ENCODE results near the gene KCNH2. TPM values are rescaled to one million over a fixed set of nuclear protein-coding genes. Genes with fewer than 3 reads are reported as not detected.

KCNH2 gene
- total RNA-seq, 3 donors from 2014 or later (not counting 1 experiment from before 2014, with no cell fraction given) = 0.39 to 0.60 TPM; not detected in 1

DNA sequence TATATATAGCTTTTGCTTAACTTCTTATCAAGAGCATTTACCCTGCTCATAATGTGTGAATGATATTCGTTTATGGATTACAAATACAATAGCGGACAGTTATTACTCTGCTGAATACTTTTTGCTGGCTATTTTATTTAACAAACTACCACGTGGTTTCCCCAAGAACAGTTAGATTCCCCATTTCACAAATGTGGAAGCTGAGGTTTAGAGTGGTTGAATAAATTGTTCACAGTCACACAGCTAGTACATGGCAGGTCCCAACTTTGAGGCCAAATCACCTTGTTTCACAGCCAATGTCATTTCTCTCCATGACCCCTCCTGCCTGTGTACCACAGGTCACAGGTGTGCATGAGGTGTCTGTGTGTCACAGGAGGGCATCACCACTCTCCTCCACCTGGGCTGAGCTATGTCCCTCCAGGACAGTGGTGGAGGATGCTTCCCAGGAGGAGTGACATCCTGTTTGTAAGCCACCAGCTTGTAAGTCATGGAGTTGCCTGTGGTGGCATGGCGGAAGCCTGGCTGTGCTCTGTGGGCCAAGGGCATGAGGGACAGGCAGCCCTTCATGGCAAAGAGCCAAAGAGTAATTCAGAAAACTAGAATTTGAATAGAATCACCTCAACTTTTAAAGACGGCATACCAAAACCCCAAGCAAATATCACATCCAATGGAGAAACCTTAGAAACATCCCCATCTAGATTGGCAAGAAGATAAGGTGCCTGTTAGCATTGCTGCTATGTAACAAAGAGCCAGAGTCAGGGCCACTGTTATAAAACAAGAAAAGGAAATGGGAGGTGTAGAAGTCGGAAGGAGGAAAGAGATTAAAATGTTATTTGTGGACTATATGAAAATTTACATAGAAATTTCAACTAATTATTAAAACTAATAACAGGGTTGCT is 73.9 kb downstream of the KCNH2 start:
- ATAC-seq (no peak), DNase-seq (no peak)
- intact Hi-C loops (cut with micrococcal nuclease) = no loop called here
- TF ChIP-seq CTCF (IDR thresholded peaks at IDR 0.05) = no peak
- Mint-ChIP-seq H3K27me3 (ENCODE audit: low read depth in 2 of 2) (peaks cover 64 to 78% of the 10 kb centered on the region in 2 donors), H3K36me3 (no peaks in the 10 kb centered on the region), H3K9me3 (no peaks in the 10 kb centered on the region), H3K4me1 (peaks cover 5 to 10% of the 10 kb centered on the region in 2 donors), H3K27ac (no peak overlapping the region), H3K4me3 (no peak overlapping the region)
- Histone ChIP-seq H3K9me3 (ENCODE audit: control insufficient read depth, insufficient read depth, low read length) (no peaks in the 10 kb centered on the region), H3K4me1 (ENCODE audit: control insufficient read depth, insufficient read depth, low read length) (peaks cover 10% of the 10 kb centered on the region), H3K27ac (ENCODE audit: low read length) (no peak overlapping the region), H3K4me3 (ENCODE audit: low read length) (no peak overlapping the region), H3K27me3 (ENCODE audit: control insufficient read depth, insufficient read depth, low read length) (peaks cover 22% of the 10 kb centered on the region), H3K36me3 (ENCODE audit: control insufficient read depth, insufficient read depth, low read length) (no peaks in the 10 kb centered on the region)
- 33% methylated on average over 2 of the region's 6 CpGs for WGBS (ENCODE audit: insufficient coverage)

GRCh38 chr7:150903606-150904005 is 74.5 kb downstream of the KCNH2 start:
- Histone ChIP-seq H3K4me3 (ENCODE audit: low read length) (no peak overlapping the region), H3K9me3 (ENCODE audit: control insufficient read depth, insufficient read depth, low read length) (no peaks in the 10 kb centered on the region), H3K27ac (ENCODE audit: low read length) (no peak overlapping the region), H3K27me3 (ENCODE audit: control insufficient read depth, insufficient read depth, low read length) (peaks cover 23% of the 10 kb centered on the region), H3K4me1 (ENCODE audit: control insufficient read depth, insufficient read depth, low read length) (peaks cover 5% of the 10 kb centered on the region), H3K36me3 (ENCODE audit: control insufficient read depth, insufficient read depth, low read length) (no peaks in the 10 kb centered on the region)
- Mint-ChIP-seq H3K4me1 (peaks cover 0 to 6% of the 10 kb centered on the region in 2 donors), H3K36me3 (no peaks in the 10 kb centered on the region), H3K9me3 (no peaks in the 10 kb centered on the region), H3K27me3 (ENCODE audit: low read depth in 2 of 2) (peaks cover 66 to 83% of the 10 kb centered on the region in 2 donors), H3K4me3 (no peak overlapping the region), H3K27ac (no peak overlapping the region)
- intact Hi-C loops (cut with micrococcal nuclease) = no loop called here
- 18% methylated on average over 9 of the region's 12 CpGs for WGBS (ENCODE audit: insufficient coverage)
- no peak for TF ChIP-seq CTCF (IDR thresholded peaks at IDR 0.05)
- no peak for ATAC-seq
- DNase-seq = no peak

- 87% methylated on average over 14 of the region's 14 CpGs for WGBS (ENCODE audit: insufficient coverage)
- peaks cover 0 to 10% of the 10 kb centered on the region in 2 donors for H3K4me1 Mint-ChIP-seq
- H3K9me3 Mint-ChIP-seq = no peaks in the 10 kb centered on the region
- no peaks in the 10 kb centered on the region for H3K9me3 ChIP-seq (ENCODE audit: control insufficient read depth, insufficient read depth, low read length)
- TF ChIP-seq CTCF (IDR thresholded peaks at IDR 0.05) = no peak
- H3K4me1 ChIP-seq (ENCODE audit: control insufficient read depth, insufficient read depth, low read length) = peaks cover 11% of the 10 kb centered on the region
- H3K27ac Mint-ChIP-seq = no peak overlapping the region
- DNase-seq = no peak
- H3K4me3 Mint-ChIP-seq = no peak overlapping the region
- peaks cover 27% of the 10 kb centered on the region for H3K27me3 ChIP-seq (ENCODE audit: control insufficient read depth, insufficient read depth, low read length)
- intact Hi-C loops (cut with micrococcal nuclease) = no loop called here
- no peak overlapping the region for H3K4me3 ChIP-seq (ENCODE audit: low read length)
- H3K36me3 Mint-ChIP-seq = no peaks in the 10 kb centered on the region
- no peak for ATAC-seq
- H3K27me3 Mint-ChIP-seq (ENCODE audit: low read depth in 2 of 2) = peaks cover 71 to 92% of the 10 kb centered on the region in 2 donors
- no peaks in the 10 kb centered on the region for H3K36me3 ChIP-seq (ENCODE audit: control insufficient read depth, insufficient read depth, low read length)
- H3K27ac ChIP-seq (ENCODE audit: low read length) = no peak overlapping the region
Measured at GRCh38 chr7:150902078-150903033, 75.8 kb downstream of the KCNH2 start.

All from natural killer cell (primary cell).